Fibroblast of pulmonary artery (primary cell): ENCODE measurements around the gene CRAMP1.

Source experiments
- DNase-seq: peaks from one replicate; pipeline ENCODE4 v3.0.0-alpha.2; 2010; ENCODE audit warnings: low read depth
- H3K4me3 ChIP-seq: replicated peaks from 2 replicates; pipeline ENCODE4 v1.5.1; 2011; ENCODE audit warnings: low read depth, mild to moderate bottlenecking, control low read depth, low read length, moderate library complexity
- TF ChIP-seq, protein P1 (sequence below): IDR thresholded peaks from 2 replicates; pipeline ENCODE4 v1.5.1; 2011; ENCODE audit warnings: mild to moderate bottlenecking, control low read depth, low read length, inconsistent platforms; ENCODE audit errors: missing control alignments

The CRAMP1 gene

DNA sequence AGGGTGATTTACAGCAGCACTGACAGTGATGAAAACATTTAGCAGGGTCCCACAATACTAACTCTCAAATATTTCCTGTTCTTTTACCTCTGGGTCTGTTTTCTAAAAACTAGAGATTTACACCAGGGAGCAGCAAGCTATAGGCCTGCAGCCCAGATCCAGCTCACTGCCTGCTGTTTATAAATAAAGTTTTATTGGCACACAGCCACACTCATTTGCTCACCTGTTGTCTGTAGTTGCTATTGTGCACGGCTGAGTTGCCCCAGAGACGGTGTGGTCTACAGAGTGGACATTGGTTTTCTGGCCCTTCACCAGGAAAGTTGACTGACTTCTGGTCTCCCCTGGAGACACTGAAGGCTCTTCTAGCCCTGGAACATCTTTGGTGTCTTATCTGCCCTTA lies 49.7 kb downstream of the CRAMP1 start:
- no peak for DNase-seq
- TF ChIP-seq, protein P1, sequence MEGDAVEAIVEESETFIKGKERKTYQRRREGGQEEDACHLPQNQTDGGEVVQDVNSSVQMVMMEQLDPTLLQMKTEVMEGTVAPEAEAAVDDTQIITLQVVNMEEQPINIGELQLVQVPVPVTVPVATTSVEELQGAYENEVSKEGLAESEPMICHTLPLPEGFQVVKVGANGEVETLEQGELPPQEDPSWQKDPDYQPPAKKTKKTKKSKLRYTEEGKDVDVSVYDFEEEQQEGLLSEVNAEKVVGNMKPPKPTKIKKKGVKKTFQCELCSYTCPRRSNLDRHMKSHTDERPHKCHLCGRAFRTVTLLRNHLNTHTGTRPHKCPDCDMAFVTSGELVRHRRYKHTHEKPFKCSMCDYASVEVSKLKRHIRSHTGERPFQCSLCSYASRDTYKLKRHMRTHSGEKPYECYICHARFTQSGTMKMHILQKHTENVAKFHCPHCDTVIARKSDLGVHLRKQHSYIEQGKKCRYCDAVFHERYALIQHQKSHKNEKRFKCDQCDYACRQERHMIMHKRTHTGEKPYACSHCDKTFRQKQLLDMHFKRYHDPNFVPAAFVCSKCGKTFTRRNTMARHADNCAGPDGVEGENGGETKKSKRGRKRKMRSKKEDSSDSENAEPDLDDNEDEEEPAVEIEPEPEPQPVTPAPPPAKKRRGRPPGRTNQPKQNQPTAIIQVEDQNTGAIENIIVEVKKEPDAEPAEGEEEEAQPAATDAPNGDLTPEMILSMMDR: no peak
- H3K4me3 ChIP-seq: no peak overlapping the region

DNA sequence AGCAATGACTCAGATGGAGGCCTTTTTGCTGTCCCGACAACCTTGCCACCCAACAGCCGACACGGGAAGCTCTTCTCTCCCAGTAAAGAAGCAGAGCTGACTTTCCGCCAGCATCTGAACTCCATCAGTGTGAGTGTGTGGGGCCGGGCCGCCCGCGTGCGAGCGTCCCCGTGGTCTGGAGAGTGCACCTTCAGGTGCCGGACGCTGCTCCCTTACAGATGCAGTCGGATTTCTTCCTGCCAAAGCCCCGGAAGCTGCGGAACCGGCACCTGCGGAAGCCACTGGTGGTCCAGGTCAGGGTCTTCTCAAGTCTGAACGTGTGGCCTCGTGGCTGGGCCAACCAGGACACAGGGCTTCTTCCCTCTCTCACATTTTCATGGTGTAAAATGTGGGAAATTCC lies 50.4 kb downstream of the CRAMP1 start:
- TF ChIP-seq, protein P1: no peak
- DNase-seq: no peak
- H3K4me3 ChIP-seq: no peak overlapping the region

DNA sequence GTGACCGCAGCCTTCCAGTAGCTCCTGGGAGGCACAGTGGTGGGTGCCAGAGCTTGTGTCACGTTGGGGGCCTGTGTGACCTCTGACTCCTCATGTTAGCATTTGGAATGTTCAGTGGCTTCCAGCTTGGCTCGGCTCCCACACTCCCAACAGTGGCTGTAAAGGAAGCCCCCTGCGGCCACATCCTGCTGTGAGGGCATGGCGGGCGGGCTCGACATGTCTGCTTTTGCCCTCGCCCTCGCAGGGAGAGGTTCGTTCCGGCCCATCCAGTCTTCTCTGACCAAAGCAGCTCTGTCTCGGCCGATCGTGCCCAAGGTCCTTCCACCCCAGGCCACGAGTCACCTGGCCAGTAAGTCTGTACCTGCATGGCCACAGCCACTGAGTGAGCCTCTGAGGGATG lies 53.7 kb downstream of the CRAMP1 start:
- H3K4me3 ChIP-seq: no peak overlapping the region
- no peak for DNase-seq
- TF ChIP-seq, protein P1: no peak

DNA sequence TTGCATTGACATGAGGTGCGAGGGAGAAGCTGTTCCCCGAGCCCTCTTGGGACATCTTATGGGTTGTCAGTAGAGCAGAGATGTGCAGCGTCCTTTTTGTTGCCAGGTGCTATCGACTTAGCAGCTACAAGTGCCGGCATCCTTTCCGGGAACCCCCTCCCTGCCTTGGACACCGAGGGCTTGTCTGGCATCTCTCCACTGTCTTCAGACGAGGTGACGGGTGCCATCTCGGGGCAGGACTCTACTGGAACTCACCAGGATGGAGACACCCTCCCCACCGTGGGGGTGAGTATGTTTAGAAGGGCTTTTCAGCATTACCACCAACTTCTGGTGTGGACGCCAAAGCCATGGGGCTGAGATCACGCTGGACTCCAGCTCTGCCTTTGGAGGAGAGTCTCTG lies 54.2 kb downstream of the CRAMP1 start:
- TF ChIP-seq, protein P1: no peak
- no peak for DNase-seq
- H3K4me3 ChIP-seq: no peak overlapping the region

DNA sequence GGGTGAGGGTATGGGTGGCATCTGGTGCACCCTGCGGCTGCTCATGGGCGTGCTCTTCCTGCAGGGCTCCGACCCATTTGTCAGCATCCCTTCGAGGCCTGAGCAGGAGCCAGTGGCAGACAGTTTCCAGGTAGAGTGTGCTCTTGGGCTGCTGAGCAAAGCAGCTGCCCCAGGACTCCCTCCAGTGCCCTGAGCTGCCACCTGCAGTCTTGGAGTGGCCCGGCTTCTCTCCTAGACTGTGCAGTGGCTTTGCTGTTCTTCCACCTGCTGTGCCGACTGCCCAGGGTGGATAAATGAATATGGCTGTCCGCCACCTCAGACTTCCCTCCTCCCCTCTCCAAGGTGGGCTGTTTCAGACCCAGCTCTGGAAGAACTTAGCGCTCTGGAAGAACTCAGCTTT lies 55.1 kb downstream of the CRAMP1 start:
- no peak for DNase-seq
- H3K4me3 ChIP-seq: no peak overlapping the region
- TF ChIP-seq, protein P1: no peak

DNA sequence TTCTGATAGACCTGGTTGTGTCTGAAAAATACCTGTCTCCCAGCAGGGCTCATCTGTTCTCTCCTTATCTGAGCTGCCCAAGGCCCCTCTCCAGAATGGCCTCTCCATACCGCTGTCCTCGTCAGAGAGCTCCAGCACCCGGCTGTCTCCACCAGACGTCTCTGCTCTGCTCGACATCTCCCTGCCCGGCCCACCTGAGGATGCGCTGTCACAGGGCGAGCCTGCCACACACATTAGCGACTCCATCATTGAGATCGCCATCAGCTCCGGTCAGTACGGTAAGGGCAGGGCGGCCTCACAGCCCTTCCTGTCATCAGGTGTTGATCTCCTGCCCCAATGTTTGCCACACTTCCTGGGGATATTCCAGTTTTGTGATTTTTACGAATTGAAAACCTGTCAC lies 55.8 kb downstream of the CRAMP1 start:
- H3K4me3 ChIP-seq: no peak overlapping the region
- DNase-seq: no peak
- TF ChIP-seq, protein P1: no peak

DNA sequence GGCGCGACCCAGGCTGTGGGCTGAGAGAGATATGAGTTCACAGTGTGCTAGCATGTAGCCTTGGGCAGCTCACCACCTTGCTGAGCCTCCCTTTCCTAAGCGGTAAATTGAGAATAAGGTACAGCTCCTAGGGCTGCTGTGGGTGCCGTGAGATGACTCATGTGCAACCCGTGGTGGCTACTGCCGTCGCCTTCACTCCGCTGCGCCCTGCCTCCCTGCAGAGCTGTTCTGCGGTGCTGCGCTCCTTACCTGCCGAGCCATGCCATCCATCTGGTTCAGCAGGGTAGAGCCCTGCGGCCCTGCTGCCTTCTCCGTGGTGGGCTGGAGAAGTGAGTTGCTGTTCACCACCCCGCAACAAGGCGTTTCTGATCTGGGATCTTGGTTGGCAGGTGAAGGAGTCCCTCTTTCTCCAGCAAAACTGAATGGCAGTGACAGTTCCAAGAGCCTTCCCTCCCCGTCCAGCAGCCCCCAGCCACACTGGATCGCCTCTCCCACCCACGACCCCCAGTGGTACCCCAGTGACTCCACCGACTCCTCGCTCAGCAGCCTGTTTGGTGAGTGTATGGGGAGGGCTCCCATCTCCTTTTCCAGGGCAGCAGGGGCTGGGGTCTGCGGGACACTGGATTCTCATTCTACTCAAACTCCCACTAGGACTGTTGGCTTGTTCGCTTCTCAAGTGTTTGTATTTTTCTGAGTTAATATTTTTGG lies 56.6 kb downstream of the CRAMP1 start:
- TF ChIP-seq, protein P1: no peak
- no peak for DNase-seq
- H3K4me3 ChIP-seq: no peak overlapping the region
